NT2/D1 (cell line): Measurements from ENCODE around the gene HOXA6.

Experiments
- YY1 ChIP-seq: IDR thresholded peaks from 2 replicates; pipeline ENCODE4 v1.6.1; 2011; ENCODE audit not compliant: insufficient read length, insufficient read depth
- ZNF274 ChIP-seq: IDR thresholded peaks from 2 replicates; pipeline ENCODE4 v1.6.1; 2011; ENCODE audit warnings: mild to moderate bottlenecking, low read depth, low read length

- TF ChIP-seq YY1 = no peak
- TF ChIP-seq ZNF274 = no peak
These were observed 4.3 kb downstream of the HOXA6 start, which contains the start of gene HOXA5 for GRCh38 chr7:27143023-27143949.
